Measurements from ENCODE around the gene BUD23. TPM values are rescaled to one million over a fixed set of nuclear protein-coding genes. Genes with fewer than 3 reads are reported as not detected.

The BUD23 gene
- total RNA-seq, 1 donor from 2014 or later: 42.6 TPM

- TF ChIP-seq CTCF (IDR thresholded peaks at IDR 0.05): no peak
- Mint-ChIP-seq H3K9me3 (ENCODE audit: low read depth) (no peaks in the 10 kb centered on the region), H3K4me1 (ENCODE audit: low read depth) (peaks cover 22% of the 10 kb centered on the region), H3K4me3 (ENCODE audit: unreplicated experiment) (peak overlapping the region; percentile 82), H3K36me3 (ENCODE audit: low read depth) (peaks cover 1% of the 10 kb centered on the region), H3K27me3 (ENCODE audit: low read depth) (no peaks in the 10 kb centered on the region), H3K27ac (ENCODE audit: unreplicated experiment) (peak overlapping the region; percentile 27)
- no peak for DNase-seq (ENCODE audit: low spot score)
Observed at GRCh38 chr7:73668886-73669230, 14.5 kb upstream of the BUD23 start.

GRCh38 chr7:73669288-73669701 lies 14.1 kb upstream of the BUD23 start:
- Mint-ChIP-seq H3K9me3 (ENCODE audit: low read depth) (no peaks in the 10 kb centered on the region), H3K27ac (ENCODE audit: unreplicated experiment) (no peak overlapping the region), H3K4me3 (ENCODE audit: unreplicated experiment) (no peak overlapping the region), H3K36me3 (ENCODE audit: low read depth) (peaks cover 1% of the 10 kb centered on the region), H3K27me3 (ENCODE audit: low read depth) (no peaks in the 10 kb centered on the region), H3K4me1 (ENCODE audit: low read depth) (peaks cover 22% of the 10 kb centered on the region)
- TF ChIP-seq CTCF (IDR thresholded peaks at IDR 0.05): no peak
- DNase-seq (ENCODE audit: low spot score): no peak

- Mint-ChIP-seq H3K9me3 (ENCODE audit: low read depth) (no peaks in the 10 kb centered on the region), H3K36me3 (ENCODE audit: low read depth) (peaks cover 1% of the 10 kb centered on the region), H3K4me1 (ENCODE audit: low read depth) (peaks cover 22% of the 10 kb centered on the region), H3K27me3 (ENCODE audit: low read depth) (no peaks in the 10 kb centered on the region), H3K4me3 (ENCODE audit: unreplicated experiment) (no peak overlapping the region), H3K27ac (ENCODE audit: unreplicated experiment) (no peak overlapping the region)
- no peak for TF ChIP-seq CTCF (IDR thresholded peaks at IDR 0.05)
- no peak for DNase-seq (ENCODE audit: low spot score)
Observed at GRCh38 chr7:73669858-73670385, 13.5 kb upstream of the BUD23 start.

GRCh38 chr7:73671322-73671661 lies 12.1 kb upstream of the BUD23 start:
- Mint-ChIP-seq H3K27me3 (ENCODE audit: low read depth) (no peaks in the 10 kb centered on the region), H3K9me3 (ENCODE audit: low read depth) (no peaks in the 10 kb centered on the region), H3K4me1 (ENCODE audit: low read depth) (peaks cover 14% of the 10 kb centered on the region), H3K4me3 (ENCODE audit: unreplicated experiment) (no peak overlapping the region), H3K27ac (ENCODE audit: unreplicated experiment) (no peak overlapping the region), H3K36me3 (ENCODE audit: low read depth) (peaks cover 1% of the 10 kb centered on the region)
- TF ChIP-seq CTCF (IDR thresholded peaks at IDR 0.05): no peak
- DNase-seq (ENCODE audit: low spot score): no peak

- H3K27ac Mint-ChIP-seq (ENCODE audit: unreplicated experiment): no peak overlapping the region
- H3K4me3 Mint-ChIP-seq (ENCODE audit: unreplicated experiment): no peak overlapping the region
- peaks cover 14% of the 10 kb centered on the region for H3K4me1 Mint-ChIP-seq (ENCODE audit: low read depth)
- H3K9me3 Mint-ChIP-seq (ENCODE audit: low read depth): no peaks in the 10 kb centered on the region
- H3K27me3 Mint-ChIP-seq (ENCODE audit: low read depth): no peaks in the 10 kb centered on the region
- DNase-seq (ENCODE audit: low spot score): no peak
- H3K36me3 Mint-ChIP-seq (ENCODE audit: low read depth): peaks cover 1% of the 10 kb centered on the region
- no peak for TF ChIP-seq CTCF (IDR thresholded peaks at IDR 0.05)
Observed at GRCh38 chr7:73671857-73672445, 11.4 kb upstream of the BUD23 start.
